ENCODE measurements around the gene AGO4. TPM values are rescaled to one million over a fixed set of nuclear protein-coding genes. Genes with fewer than 3 reads are reported as not detected.

The AGO4 gene
- total and polyA plus RNA-seq, 2 donors (not counting 1 experiment from before 2014, with no cell fraction given) = 7.8 to 22.6 TPM

DNA sequence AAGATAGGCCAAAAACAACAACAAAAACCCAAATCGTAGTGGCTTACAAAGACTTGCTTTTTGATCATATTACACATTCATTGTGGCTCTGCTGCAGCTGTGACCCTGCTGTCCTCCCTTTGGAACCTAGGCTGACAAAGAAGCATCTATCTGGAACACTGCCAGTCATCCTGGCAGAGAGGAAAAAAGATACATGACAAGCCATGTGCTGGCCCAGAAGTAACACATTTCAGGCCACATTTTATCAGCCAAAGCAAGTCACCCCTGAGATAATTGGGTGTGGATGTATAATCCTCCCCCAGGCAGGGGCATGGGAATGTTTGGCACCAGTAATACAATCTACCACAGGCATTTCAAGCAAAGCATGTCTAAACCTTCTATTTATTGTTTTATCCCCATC, 38.0 kb downstream of the AGO4 start:
- POLR2A ChIA-PET = no interaction called here
- no peaks in the 10 kb centered on the region for H4K20me1 ChIP-seq (ENCODE audit: control insufficient read depth, insufficient read depth, low read length, poor library complexity, severe bottlenecking)
- H3K79me2 ChIP-seq (ENCODE audit: control insufficient read depth, insufficient read depth, low read length) = no peaks in the 10 kb centered on the region
- no peaks in the 10 kb centered on the region for H3K27me3 ChIP-seq (replicated peaks in 1 of 4; ENCODE audit: control extremely low read depth in 1 of 4, control insufficient read depth in 3 of 4, insufficient read depth in 4 of 4, low read length in 3 of 4)
- Mint-ChIP-seq H3K4me3 (no peak overlapping the region), H3K9me3 (ENCODE audit: insufficient read depth) (no peaks in the 10 kb centered on the region), H3K4me1 (peaks cover 5% of the 10 kb centered on the region), H3K27me3 (no peaks in the 10 kb centered on the region), H3K27ac (no peak overlapping the region)
- H3K9me3 ChIP-seq (ENCODE audit: control extremely low read depth in 1 of 3, control insufficient read depth in 2 of 3, insufficient read depth in 1 of 3, low read length in 2 of 3) = no peaks in the 10 kb centered on the region
- H2AFZ ChIP-seq (ENCODE audit: insufficient read depth, low read depth, low read length, poor library complexity, severe bottlenecking) = no peak overlapping the region
- no peak for ATAC-seq (ENCODE audit: low read depth)
- 100% methylated on average over 1 of the region's 1 CpG for WGBS (ENCODE audit: insufficient coverage)
- no peak overlapping the region for H3K27ac ChIP-seq (ENCODE audit: low read length in 2 of 2)
- H3K4me1 ChIP-seq (ENCODE audit: control insufficient read depth in 2 of 2, insufficient read depth in 2 of 2, low read length in 2 of 2) = peaks cover 0 to 3% of the 10 kb centered on the region in 2 donors
- TF ChIP-seq EZH2 (IDR thresholded peaks at IDR 0.05; ENCODE audit: borderline replicate concordance, insufficient read depth, low read depth, low read length, poor library complexity, severe bottlenecking) = no peak
- TF ChIP-seq, protein P1, sequence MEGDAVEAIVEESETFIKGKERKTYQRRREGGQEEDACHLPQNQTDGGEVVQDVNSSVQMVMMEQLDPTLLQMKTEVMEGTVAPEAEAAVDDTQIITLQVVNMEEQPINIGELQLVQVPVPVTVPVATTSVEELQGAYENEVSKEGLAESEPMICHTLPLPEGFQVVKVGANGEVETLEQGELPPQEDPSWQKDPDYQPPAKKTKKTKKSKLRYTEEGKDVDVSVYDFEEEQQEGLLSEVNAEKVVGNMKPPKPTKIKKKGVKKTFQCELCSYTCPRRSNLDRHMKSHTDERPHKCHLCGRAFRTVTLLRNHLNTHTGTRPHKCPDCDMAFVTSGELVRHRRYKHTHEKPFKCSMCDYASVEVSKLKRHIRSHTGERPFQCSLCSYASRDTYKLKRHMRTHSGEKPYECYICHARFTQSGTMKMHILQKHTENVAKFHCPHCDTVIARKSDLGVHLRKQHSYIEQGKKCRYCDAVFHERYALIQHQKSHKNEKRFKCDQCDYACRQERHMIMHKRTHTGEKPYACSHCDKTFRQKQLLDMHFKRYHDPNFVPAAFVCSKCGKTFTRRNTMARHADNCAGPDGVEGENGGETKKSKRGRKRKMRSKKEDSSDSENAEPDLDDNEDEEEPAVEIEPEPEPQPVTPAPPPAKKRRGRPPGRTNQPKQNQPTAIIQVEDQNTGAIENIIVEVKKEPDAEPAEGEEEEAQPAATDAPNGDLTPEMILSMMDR (IDR thresholded peaks at IDR 0.05) = no peak
- H3K4me3 ChIP-seq (ENCODE audit: control extremely low read depth in 1 of 5, extremely low read depth in 1 of 5, insufficient read depth in 1 of 5, low read depth in 2 of 5, low read length in 4 of 5) = no peak overlapping the region
- CTCF ChIA-PET = no interaction called here
- H3K36me3 ChIP-seq (replicated peaks in 1 of 2; ENCODE audit: control extremely low read depth in 1 of 2, control insufficient read depth in 1 of 2, extremely low read depth in 1 of 2, insufficient read depth in 2 of 2, low read length in 1 of 2) = peaks cover 18 to 40% of the 10 kb centered on the region in 2 experiments
- intact Hi-C loops (cut with micrococcal nuclease) = no loop called here
- no peak for DNase-seq
- H3K4me2 ChIP-seq (replicated peaks; ENCODE audit: low read depth, low read length, poor library complexity, severe bottlenecking) = no peak overlapping the region
- H3K9ac ChIP-seq (ENCODE audit: low read length) = no peak overlapping the region

DNA sequence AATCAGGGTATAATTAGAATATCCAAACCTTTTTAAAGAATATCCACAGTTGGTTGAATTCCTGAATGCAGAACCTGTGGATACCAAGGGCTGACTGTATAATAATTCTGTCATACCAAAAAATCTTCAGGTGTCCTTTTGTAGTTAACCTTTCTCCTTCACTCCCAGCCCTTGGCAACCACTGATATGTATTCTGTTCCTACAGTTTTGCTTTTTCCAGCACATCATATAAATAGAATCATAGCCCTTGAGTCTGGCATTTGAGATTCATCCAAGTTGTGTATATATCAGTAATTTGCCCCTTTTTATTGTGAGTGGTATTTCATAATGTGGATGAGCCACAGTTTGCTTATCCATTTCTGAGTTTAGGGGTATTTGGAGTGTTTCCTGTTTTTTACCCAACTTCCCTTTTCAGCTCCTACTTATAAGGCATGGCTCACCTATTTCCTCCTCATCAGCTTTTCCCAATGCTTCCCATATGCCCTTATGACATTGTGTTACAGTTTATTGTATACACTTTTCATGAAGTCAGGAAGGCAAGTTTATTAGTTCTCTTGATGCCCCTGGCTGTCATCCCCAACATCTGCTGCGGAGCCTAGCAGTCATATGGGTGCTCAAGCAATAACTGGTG, 40.2 kb downstream of the AGO4 start:
- no peak overlapping the region for H3K27ac ChIP-seq (ENCODE audit: low read length in 2 of 2)
- no peak overlapping the region for H2AFZ ChIP-seq (ENCODE audit: insufficient read depth, low read depth, low read length, poor library complexity, severe bottlenecking)
- no CpG with 5 or more reads among the region's 1 CpG for WGBS (ENCODE audit: insufficient coverage)
- H3K9ac ChIP-seq (ENCODE audit: low read length) = no peak overlapping the region
- H3K4me2 ChIP-seq (replicated peaks; ENCODE audit: low read depth, low read length, poor library complexity, severe bottlenecking) = no peak overlapping the region
- CTCF ChIA-PET = interaction anchor here (0.7 to 1.9 kb wide), 2 partner anchors 30 to 475 kb away, joined by 3 to 4 read pairs; no protein-coding TSS in a partner anchor
- H3K4me1 ChIP-seq (ENCODE audit: control insufficient read depth in 2 of 2, insufficient read depth in 2 of 2, low read length in 2 of 2) = peaks cover 0 to 3% of the 10 kb centered on the region in 2 donors
- POLR2A ChIA-PET = no interaction called here
- TF ChIP-seq, protein P1 (IDR thresholded peaks at IDR 0.05) = no peak
- TF ChIP-seq EZH2 (IDR thresholded peaks at IDR 0.05; ENCODE audit: borderline replicate concordance, insufficient read depth, low read depth, low read length, poor library complexity, severe bottlenecking) = no peak
- ATAC-seq (ENCODE audit: low read depth) (no peak), DNase-seq (no peak)
- no peak overlapping the region for H3K27ac Mint-ChIP-seq
- H3K9me3 Mint-ChIP-seq (ENCODE audit: insufficient read depth) = no peaks in the 10 kb centered on the region
- no peaks in the 10 kb centered on the region for H3K79me2 ChIP-seq (ENCODE audit: control insufficient read depth, insufficient read depth, low read length)
- no peak overlapping the region for H3K4me3 ChIP-seq (ENCODE audit: control extremely low read depth in 1 of 5, extremely low read depth in 1 of 5, insufficient read depth in 1 of 5, low read depth in 2 of 5, low read length in 4 of 5)
- no peaks in the 10 kb centered on the region for H4K20me1 ChIP-seq (ENCODE audit: control insufficient read depth, insufficient read depth, low read length, poor library complexity, severe bottlenecking)
- H3K4me3 Mint-ChIP-seq = no peak overlapping the region
- peaks cover 12 to 36% of the 10 kb centered on the region in 2 experiments for H3K36me3 ChIP-seq (replicated peaks in 1 of 2; ENCODE audit: control extremely low read depth in 1 of 2, control insufficient read depth in 1 of 2, extremely low read depth in 1 of 2, insufficient read depth in 2 of 2, low read length in 1 of 2)
- H3K4me1 Mint-ChIP-seq = peaks cover 5% of the 10 kb centered on the region
- no peaks in the 10 kb centered on the region for H3K27me3 Mint-ChIP-seq
- no peaks in the 10 kb centered on the region for H3K27me3 ChIP-seq (replicated peaks in 1 of 4; ENCODE audit: control extremely low read depth in 1 of 4, control insufficient read depth in 3 of 4, insufficient read depth in 4 of 4, low read length in 3 of 4)
- intact Hi-C loops (cut with micrococcal nuclease) = no loop called here
- H3K9me3 ChIP-seq (ENCODE audit: control extremely low read depth in 1 of 3, control insufficient read depth in 2 of 3, insufficient read depth in 1 of 3, low read length in 2 of 3) = no peaks in the 10 kb centered on the region
